SK-N-SH (cell line): ENCODE data around the gene AGAP2. TPM values are rescaled to one million over a fixed set of nuclear protein-coding genes. Genes with fewer than 3 reads are reported as not detected.

ENCODE experiments used
- CTCF ChIA-PET: fragments of 300-600, 350-600 bp; formaldehyde crosslinking; extraction: SDS; loops from one replicate; lab custom pipeline; 2021; lab: Yijun Ruan, JAX
- POLR2A ChIA-PET: fragments of 350-600 bp; sonication (Branson Sonifier 250); formaldehyde crosslinking; extraction: SDS; loops from one replicate; lab custom pipeline; 2020; ENCODE audit warnings: antibody characterized with exemption, inconsistent platforms; lab: Yijun Ruan, JAX
- DNase-seq: peaks from one replicate; pipeline ENCODE4 v3.0.0; 2012
- H2AFZ ChIP-seq: fragments of 200-600 bp; sonication (generic); 2 replicates; pipeline ENCODE4 v1.8.1; 2016; ENCODE audit warnings: antibody characterized with exemption, mild to moderate bottlenecking, low read depth
- H3F3A ChIP-seq: fragments of 200-600 bp; sonication (generic); replicated peaks from 2 replicates; pipeline ENCODE3; 2016; ENCODE audit warnings: antibody characterized with exemption, mild to moderate bottlenecking; ENCODE audit not compliant: insufficient read depth
- H3K27ac ChIP-seq, 2 experiments: fragments of 200-500 bp in 1 of 2; fragments of 200-600 bp in 1 of 2; sonication (Bioruptor generic) in 1 of 2; sonication (generic), shearing (Covaris generic) in 1 of 2; 2 replicates each; pipeline versions ENCODE4 v1.5.1 to v1.6.1; 2014 to 2016; ENCODE audit warnings: low read depth in 2 of 2, inconsistent platforms in 1 of 2, low read length in 1 of 2, mild to moderate bottlenecking in 1 of 2, mixed read lengths in 1 of 2
- H3K27me3 ChIP-seq: fragments of 200-600 bp; sonication (generic), shearing (Covaris generic); 2 replicates; pipeline ENCODE4 v1.6.1; 2016; ENCODE audit warnings: mixed run types; ENCODE audit not compliant: insufficient read depth
- H3K36me3 ChIP-seq, 2 experiments: fragments of 200-500 bp in 1 of 2; fragments of 200-600 bp in 1 of 2; sonication (Bioruptor generic) in 1 of 2; sonication (generic) in 1 of 2; replicated peaks in 1 of 2; 2 replicates each; pipeline versions ENCODE3 to v1.5.1; 2014 to 2016; ENCODE audit warnings: low read length in 1 of 2, mild to moderate bottlenecking in 1 of 2; ENCODE audit not compliant: insufficient read depth in 2 of 2, control insufficient read depth in 1 of 2
- H3K4me1 ChIP-seq, 2 experiments: fragments of 200-500 bp in 1 of 2; fragments of 200-600 bp in 1 of 2; sonication (Bioruptor generic) in 1 of 2; sonication (generic), shearing (Covaris generic) in 1 of 2; 2 replicates each; pipeline versions ENCODE4 v1.5.1 to v1.6.1; 2014 to 2016; ENCODE audit warnings: low read depth in 1 of 2, low read length in 1 of 2, mixed run types in 1 of 2; ENCODE audit not compliant: insufficient read depth in 2 of 2, control insufficient read depth in 1 of 2
- H3K4me2 ChIP-seq: fragments of 200-600 bp; sonication (generic), shearing (Covaris generic); 2 replicates; pipeline ENCODE4 v1.6.1; 2017; ENCODE audit warnings: mixed run types
- H3K4me3 ChIP-seq, 2 experiments: fragments of 200-500 bp in 1 of 2; fragments of 200-600 bp in 1 of 2; sonication (Bioruptor generic) in 1 of 2; sonication (generic), shearing (Covaris generic) in 1 of 2; 2 replicates each; pipeline versions ENCODE4 v1.5.1 to v1.8.1; 2014 to 2016; ENCODE audit warnings: low read depth in 2 of 2, inconsistent platforms in 1 of 2, low read length in 1 of 2, mild to moderate bottlenecking in 1 of 2, mixed read lengths in 1 of 2, moderate library complexity in 1 of 2
- H3K79me2 ChIP-seq: fragments of 200-600 bp; sonication (generic); 2 replicates; pipeline ENCODE4 v1.8.1; 2017; ENCODE audit warnings: mild to moderate bottlenecking; ENCODE audit not compliant: insufficient read depth
- H3K9ac ChIP-seq: fragments of 200-600 bp; sonication (generic); 2 replicates; pipeline ENCODE4 v1.6.1; 2017; ENCODE audit warnings: mixed run types
- H3K9me2 ChIP-seq: fragments of 200-600 bp; sonication (generic); 2 replicates; pipeline ENCODE4 v1.6.1; 2017; ENCODE audit warnings: mixed run types
- H3K9me3 ChIP-seq: fragments of 200-600 bp; sonication (generic); 2 replicates; pipeline ENCODE4 v1.6.1; 2017; ENCODE audit warnings: mixed run types, mild to moderate bottlenecking, moderate library complexity
- H4K20me1 ChIP-seq: fragments of 200-600 bp; sonication (generic); 2 replicates; pipeline ENCODE4 v1.6.1; 2017; ENCODE audit warnings: mild to moderate bottlenecking, mixed run types; ENCODE audit not compliant: insufficient read depth
- CHD2 ChIP-seq: fragments of 150-350 bp; IDR thresholded peaks from 2 replicates; pipeline ENCODE4 v1.6.1; 2018; ENCODE audit warnings: low read length; ENCODE audit not compliant: partially characterized antibody
- CTCF ChIP-seq: fragments of 200-600 bp; sonication (generic); IDR thresholded peaks from 2 replicates; pipeline ENCODE4 v1.6.1; 2017; ENCODE audit warnings: antibody characterized with exemption, mild to moderate bottlenecking, moderate library complexity
- ELF1 ChIP-seq: IDR thresholded peaks from 2 replicates; pipeline ENCODE4 v1.4.0; 2012
- FOSL2 ChIP-seq: IDR thresholded peaks from 2 replicates; pipeline ENCODE4 v1.4.0; 2012; ENCODE audit warnings: low read depth, mild to moderate bottlenecking, moderate library complexity, borderline replicate concordance
- FOXJ3 ChIP-seq: sonication (generic); formaldehyde crosslinking; IDR thresholded peaks from 2 replicates; pipeline ENCODE4 v1.5.1; 2020; ENCODE audit warnings: mild to moderate bottlenecking, missing genetic modification reagents
- FOXM1 ChIP-seq: IDR thresholded peaks from 2 replicates; pipeline ENCODE4 v1.4.0; 2012; ENCODE audit warnings: low read depth, mild to moderate bottlenecking
- GABPA ChIP-seq: IDR thresholded peaks from 2 replicates; pipeline ENCODE4 v1.4.0; 2012; ENCODE audit warnings: low read depth, mild to moderate bottlenecking
- MAX ChIP-seq: IDR thresholded peaks from 2 replicates; pipeline ENCODE4 v1.4.0; 2012; ENCODE audit warnings: low read depth
- MXI1 ChIP-seq: IDR thresholded peaks from 2 replicates; pipeline ENCODE4 v1.6.1; 2012; ENCODE audit warnings: mild to moderate bottlenecking, low read depth, low read length, improper control_type of control experiment
- NRF1 ChIP-seq: IDR thresholded peaks from 2 replicates; pipeline ENCODE4 v1.6.1; 2012; ENCODE audit warnings: low read depth, mild to moderate bottlenecking, low read length
- POLR2AphosphoS5 ChIP-seq: IDR thresholded peaks from 2 replicates; pipeline ENCODE4 v1.6.1; 2012; ENCODE audit warnings: low read depth, low read length
- RAD21 ChIP-seq: IDR thresholded peaks from 2 replicates; pipeline ENCODE4 v1.6.1; 2012; ENCODE audit warnings: mild to moderate bottlenecking, low read length
- RCOR1 ChIP-seq: fragments of 150-350 bp; IDR thresholded peaks from 2 replicates; pipeline ENCODE4 v1.6.1; 2017; ENCODE audit warnings: antibody characterized with exemption, low read length
- REST ChIP-seq: IDR thresholded peaks from 2 replicates; pipeline ENCODE4 v1.6.1; 2012; ENCODE audit warnings: mild to moderate bottlenecking, low read depth, low read length, moderate library complexity
- RFX5 ChIP-seq: IDR thresholded peaks from 2 replicates; pipeline ENCODE4 v1.6.1; 2012; ENCODE audit warnings: mild to moderate bottlenecking, improper control_type of control experiment, low read length
- RXRA ChIP-seq: IDR thresholded peaks from 2 replicates; pipeline ENCODE4 v1.4.0; 2012; ENCODE audit warnings: low read depth, mild to moderate bottlenecking, borderline replicate concordance
- SIN3A ChIP-seq: IDR thresholded peaks from 2 replicates; pipeline ENCODE4 v1.6.1; 2012; ENCODE audit warnings: low read depth, mild to moderate bottlenecking, low read length, moderate library complexity, borderline replicate concordance
- SMC3 ChIP-seq: IDR thresholded peaks from 2 replicates; pipeline ENCODE4 v1.6.1; 2012; ENCODE audit warnings: low read depth, low read length, improper control_type of control experiment
- TAF1 ChIP-seq: IDR thresholded peaks from 2 replicates; pipeline ENCODE4 v1.6.1; 2012; ENCODE audit warnings: low read depth, mild to moderate bottlenecking, low read length, moderate library complexity, borderline replicate concordance
- TCF12 ChIP-seq: IDR thresholded peaks from 2 replicates; pipeline ENCODE4 v1.4.0; 2012
- USF1 ChIP-seq: IDR thresholded peaks from 2 replicates; pipeline ENCODE4 v1.4.0; 2012; ENCODE audit warnings: low read depth, borderline replicate concordance
- USF2 ChIP-seq: fragments of 150-350 bp; IDR thresholded peaks from 2 replicates; pipeline ENCODE4 v1.6.1; 2017; ENCODE audit warnings: antibody characterized with exemption, low read length, low read depth, borderline replicate concordance
- WGBS: methylation state at CpG from one replicate; pipeline ENCODE4 v1.1.6; 2017; ENCODE audit warnings: low lambda C conversion rate; 5-methylcytosine and 5-hydroxymethylcytosine counted together
- polyA plus RNA-seq, 3 experiments: library from polyadenylated mRNA; depleted of rRNA; stranded (reverse); fragments of >200 nt; gene quantifications; 2 replicates each; pipeline ENCODE4 v1.2.3, GENCODE V29; 2012

Gene AGAP2
- polyA plus RNA-seq, 1 of the 3 experiments (the other 2 are of a cell fraction) = 5.2 TPM

GRCh38 chr12:57726151-57726883, 12.2 kb downstream of the AGAP2 start:
- ChIA-PET POLR2A (interaction anchor here (0.5 to 3.6 kb wide), 5 partner anchors 10 to 115 kb away, joined by 3 to 21 read pairs (median 7); partner anchors contain the start of genes ARHGEF25, CDK4 and TSPAN31), CTCF (interaction anchor here (0.6 to 9.4 kb wide), 35 partner anchors 10 to 487 kb away, joined by 3 to 133 read pairs (median 4); partner anchors contain the start of genes AGAP2, B4GALNT1, CDK4 and EEF1AKMT3)
- TF ChIP-seq SMC3 = peak; percentile 28; the same call in 1 of the 2 replicates
- TF ChIP-seq MAX = peak; percentile 42
- TF ChIP-seq CTCF = peak; percentile 86
- TF ChIP-seq GABPA = 0 out of 2 replicates have a peak, but pooled peaks have one; percentile 30
- no peak for TF ChIP-seq FOSL2
- no peak for TF ChIP-seq NRF1
- TF ChIP-seq FOXM1 = no peak
- TF ChIP-seq RXRA = no peak
- TF ChIP-seq POLR2AphosphoS5 = peak; percentile 44
- peak; percentile 50; the same call in 1 of the 2 replicates for TF ChIP-seq TAF1
- TF ChIP-seq RFX5 = 0 out of 2 replicates have a peak, but pooled peaks have one; percentile 13
- TF ChIP-seq USF2 = no peak
- TF ChIP-seq TCF12 = no peak
- TF ChIP-seq RAD21 = peak; percentile 56
- TF ChIP-seq MXI1 = peak; percentile 71
- peak; percentile 28; the same call in 1 of the 2 replicates for TF ChIP-seq SIN3A
- TF ChIP-seq ELF1 = peak; percentile 30; the same call in 1 of the 2 replicates
- TF ChIP-seq USF1 = peak; percentile 44; the same call in 1 of the 2 replicates
- no peak for TF ChIP-seq CHD2
- 0 out of 2 replicates have a peak, but pooled peaks have one; percentile 17 for TF ChIP-seq REST
- no peak for TF ChIP-seq FOXJ3 (CRISPR knock-in tag)
- no peak for TF ChIP-seq RCOR1
- H3K9me2 ChIP-seq = no peaks in the 10 kb centered on the region
- peak overlapping the region; percentile 76 to 79 for H3K4me3 ChIP-seq
- peak overlapping the region; percentile 89 for H2AFZ ChIP-seq
- no peaks in the 10 kb centered on the region for H3K79me2 ChIP-seq
- H3K9me3 ChIP-seq = no peaks in the 10 kb centered on the region
- peaks cover 0 to 8% of the 10 kb centered on the region in 2 experiments; a peak in 1 of 4 replicates for H3K4me1 ChIP-seq
- H3K9ac ChIP-seq = peak overlapping the region; percentile 82
- H4K20me1 ChIP-seq = no peaks in the 10 kb centered on the region
- peak; percentile 96 for DNase-seq
- H3K27me3 ChIP-seq = no peaks in the 10 kb centered on the region
- H3F3A ChIP-seq = peaks cover 18% of the 10 kb centered on the region
- H3K27ac ChIP-seq = peak overlapping the region; percentile 49 to 82; a peak in 3 of 4 replicates
- WGBS = 8% methylated on average over 5 of the region's 79 CpGs
- peaks cover 3 to 18% of the 10 kb centered on the region in 2 experiments for H3K36me3 ChIP-seq
- peak overlapping the region; percentile 85 for H3K4me2 ChIP-seq
